Measurements from ENCODE around the gene MSX1.

MSX1 gene

GRCh38 chr4:4857001-4857808 is 2.3 kb upstream of the MSX1 start:
- DNase-seq (ENCODE audit: low read depth in 1 of 2, low spot score in 1 of 2): no peak

GRCh38 chr4:4857809-4858508 is 1.5 kb upstream of the MSX1 start:
- no peak for DNase-seq (ENCODE audit: low read depth in 1 of 2, low spot score in 1 of 2)

GRCh38 chr4:4858527-4859324 is 739 bp upstream of the MSX1 start:
- no peak for DNase-seq (ENCODE audit: low read depth in 1 of 2, low spot score in 1 of 2)

- no peak for DNase-seq (ENCODE audit: low read depth in 1 of 2, low spot score in 1 of 2)
Measured at GRCh38 chr4:4859799-4860599, 534 bp downstream of the MSX1 start.

- DNase-seq (ENCODE audit: low read depth in 1 of 2, low spot score in 1 of 2): no peak
Measured at GRCh38 chr4:4860600-4861389, 1.3 kb downstream of the MSX1 start.

- no peak for DNase-seq (ENCODE audit: low read depth in 1 of 2, low spot score in 1 of 2)
Measured at GRCh38 chr4:4861390-4862018, 2.0 kb downstream of the MSX1 start.

- DNase-seq (ENCODE audit: low read depth in 1 of 2, low spot score in 1 of 2): no peak
Measured at GRCh38 chr4:4862071-4862551, 2.6 kb downstream of the MSX1 start.

GRCh38 chr4:4862665-4863482 is 3.4 kb downstream of the MSX1 start:
- DNase-seq (ENCODE audit: low read depth in 1 of 2, low spot score in 1 of 2): no peak

- no peak for DNase-seq (ENCODE audit: low read depth in 1 of 2, low spot score in 1 of 2)
Measured at GRCh38 chr4:4864443-4864939, 5.0 kb downstream of the MSX1 start.

GRCh38 chr4:4864940-4865704 is 5.7 kb downstream of the MSX1 start:
- DNase-seq (ENCODE audit: low read depth in 1 of 2, low spot score in 1 of 2): no peak

GRCh38 chr4:4865705-4866123 is 6.2 kb downstream of the MSX1 start:
- DNase-seq (ENCODE audit: low read depth in 1 of 2, low spot score in 1 of 2): no peak

- no peak for DNase-seq (ENCODE audit: low read depth in 1 of 2, low spot score in 1 of 2)
Measured at GRCh38 chr4:4866124-4866865, 6.8 kb downstream of the MSX1 start.

- no peak for DNase-seq (ENCODE audit: low read depth in 1 of 2, low spot score in 1 of 2)
Measured at GRCh38 chr4:4866866-4867374, 7.5 kb downstream of the MSX1 start.

- DNase-seq (ENCODE audit: low read depth in 1 of 2, low spot score in 1 of 2): no peak
Measured at GRCh38 chr4:4867375-4868039, 8.0 kb downstream of the MSX1 start.

- DNase-seq (ENCODE audit: low read depth in 1 of 2, low spot score in 1 of 2): no peak
Measured at GRCh38 chr4:4868040-4868757, 8.7 kb downstream of the MSX1 start.
